GM10266 (cell line): Measurements from ENCODE around the gene NAA80.
"Not testable (repeated sequence)": the region's sequence is repeated elsewhere in the genome, so short reads cannot be mapped to it uniquely, and the experiment has no call there.

Experiments
- DNase-seq: peaks from one replicate; pipeline ENCODE4 v3.0.0; 2012; ENCODE audit errors: extremely low spot score
- CTCF ChIP-seq: IDR thresholded peaks from 2 replicates; pipeline ENCODE4 v1.5.1; 2012; ENCODE audit warnings: mild to moderate bottlenecking, low read depth; ENCODE audit not compliant: control insufficient read depth, insufficient read depth; ENCODE audit errors: missing control alignments

NAA80 gene

DNA sequence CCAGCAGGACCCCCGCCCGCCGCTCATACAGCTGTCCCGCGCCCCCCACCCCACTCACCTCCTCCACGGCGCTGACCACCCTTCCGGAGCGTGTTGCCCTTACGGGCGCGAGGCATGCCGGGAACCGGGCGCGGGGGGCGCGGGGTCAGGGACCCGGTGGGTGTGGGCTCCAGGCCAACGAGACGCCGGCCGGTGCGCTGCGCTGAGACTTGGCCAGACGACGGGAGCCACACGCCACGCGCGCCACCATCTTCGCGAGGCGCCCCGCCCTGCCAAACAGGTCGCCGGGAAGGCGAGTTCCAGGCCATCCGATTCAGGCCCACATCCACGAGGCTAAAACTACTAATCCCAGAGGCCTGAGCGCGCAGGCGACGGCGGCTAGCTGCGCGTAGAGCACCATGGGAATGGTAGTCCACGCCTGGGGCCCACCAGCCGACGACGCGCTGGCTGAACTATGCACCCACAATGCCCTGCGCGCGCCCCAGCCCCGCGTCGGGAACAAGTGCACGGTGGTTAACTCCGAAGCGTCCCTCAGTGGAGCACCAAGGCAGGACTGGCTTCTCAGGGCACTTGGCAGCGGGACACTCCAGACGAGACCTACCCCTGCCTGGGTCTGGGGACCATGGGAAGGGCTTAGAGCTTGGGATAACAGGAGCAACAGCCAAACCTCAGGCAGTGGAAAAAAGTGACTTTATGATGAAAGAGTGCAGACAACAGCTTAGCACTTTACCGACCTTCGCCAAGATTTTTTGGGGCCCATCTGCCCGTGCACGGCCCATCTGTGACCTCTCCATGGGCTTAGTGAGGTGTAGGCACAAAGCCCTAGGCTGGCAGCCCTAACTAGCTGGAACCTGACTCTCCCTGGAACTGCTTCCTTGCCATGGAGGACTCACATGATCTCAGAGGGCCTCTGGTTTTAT, 6.8 kb downstream of the NAA80 start, which contains the start of gene IFRD2:
IFRD2 (minus strand) TSS at position 271 of the 920 bp plus-strand sequence; CDS start at position 116, 155 bp downstream.
- no peak for TF ChIP-seq CTCF

GRCh38 chr3:50290161-50290641, 9.0 kb downstream of the NAA80 start:
- no peak for DNase-seq
- TF ChIP-seq CTCF = no peak

More for the DNA sequence above, 6.8 kb downstream of the NAA80 start, which contains the start of gene IFRD2:
- peak; percentile 95 for DNase-seq

- no peak for DNase-seq
- TF ChIP-seq CTCF = no peak
Measured at GRCh38 chr3:50289130-50289529, 10.1 kb downstream of the NAA80 start.

DNA sequence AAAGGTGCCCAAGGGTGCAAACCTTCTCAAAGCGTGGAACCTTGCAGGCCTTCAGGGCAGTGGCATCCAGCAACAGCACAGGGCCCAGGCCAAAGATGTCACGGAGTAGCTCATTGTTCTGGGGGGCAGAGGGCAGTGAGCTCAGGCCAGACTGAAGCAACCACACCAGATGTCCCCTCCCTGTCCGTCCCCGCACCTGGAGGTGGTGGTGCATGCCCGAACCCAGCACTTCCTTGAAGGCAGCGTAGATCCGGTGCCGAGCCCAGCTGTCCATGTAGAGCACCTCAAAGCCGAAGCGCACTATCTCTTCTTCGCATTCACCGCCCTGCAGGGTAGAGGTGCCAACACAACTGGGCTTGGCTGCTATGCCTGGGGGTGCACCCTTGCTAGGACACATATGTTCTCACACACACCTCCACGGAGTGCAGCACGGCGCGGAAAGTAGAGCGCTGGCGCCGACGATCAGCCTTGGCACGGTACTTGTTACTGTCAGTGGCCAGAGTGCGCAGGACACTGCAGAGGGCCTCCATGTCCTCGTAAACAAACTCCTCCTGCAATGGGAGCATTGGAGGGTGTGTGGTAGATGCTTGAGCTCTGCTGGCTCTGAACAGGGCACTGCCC, 10.7 kb downstream of the NAA80 start:
- DNase-seq = no peak
- TF ChIP-seq CTCF = no peak

- TF ChIP-seq CTCF = no peak
- DNase-seq = no peak
Measured at GRCh38 chr3:50287262-50287661, 11.9 kb downstream of the NAA80 start.

GRCh38 chr3:50286322-50287227, 12.6 kb downstream of the NAA80 start:
- no peak for TF ChIP-seq CTCF

DNA sequence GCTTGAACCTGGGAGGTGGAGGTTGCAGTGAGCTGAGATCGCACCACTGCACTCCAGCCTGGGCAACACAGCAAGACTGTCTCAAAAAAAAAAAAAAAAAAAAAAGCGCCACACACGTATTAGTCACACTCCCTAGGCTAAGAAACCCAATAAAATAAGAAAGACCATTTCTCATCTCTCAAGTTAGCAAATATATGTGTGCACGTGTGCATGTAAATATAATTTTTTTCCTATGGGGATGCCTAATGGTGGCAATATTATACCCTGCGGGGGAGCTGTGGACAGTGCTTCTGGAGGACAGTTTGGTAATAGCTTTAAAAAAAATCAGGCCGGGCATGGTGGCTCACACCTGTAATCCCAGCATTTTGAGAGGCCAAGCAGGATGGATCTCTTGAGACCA, 15.1 kb downstream of the NAA80 start:
- DNase-seq = not testable (repeated sequence)

More at GRCh38 chr3:50286322-50287227, 12.6 kb downstream of the NAA80 start:
- DNase-seq = no peak
